Measurements from ENCODE around the gene TIMM13. TPM values are rescaled to one million over a fixed set of nuclear protein-coding genes. Genes with fewer than 3 reads are reported as not detected.

Gene TIMM13
- polyA plus RNA-seq, 1 of the 3 experiments (the other 2 are of a cell fraction): 76.9 TPM

GRCh38 chr19:2441096-2441752, 13.8 kb upstream of the TIMM13 start:
- TF ChIP-seq TEAD4 (IDR thresholded peaks at IDR 0.05; ENCODE audit: borderline replicate concordance, insufficient read depth): no peak
- TF ChIP-seq FOXM1 (IDR thresholded peaks at IDR 0.05; ENCODE audit: low read depth): no peak
- TF ChIP-seq SMC3 (IDR thresholded peaks at IDR 0.05; ENCODE audit: low read depth, low read length): no peak
- TF ChIP-seq GATA2 (CRISPR knock-in tag; IDR thresholded peaks at IDR 0.05): no peak
- no peak for TF ChIP-seq YY1 (IDR thresholded peaks at IDR 0.05; ENCODE audit: low read depth)
- TF ChIP-seq POLR2AphosphoS5 (IDR thresholded peaks at IDR 0.05; ENCODE audit: low read depth, low read length): no peak
- TF ChIP-seq SIN3A (IDR thresholded peaks at IDR 0.05; ENCODE audit: borderline replicate concordance, low read depth, low read length): no peak
- TF ChIP-seq USF1 (IDR thresholded peaks at IDR 0.05; ENCODE audit: borderline replicate concordance, low read depth): no peak
- no peak for TF ChIP-seq JUND (IDR thresholded peaks at IDR 0.05)
- no peak for TF ChIP-seq GABPA (IDR thresholded peaks at IDR 0.05; ENCODE audit: low read depth)
- TF ChIP-seq TCF12 (IDR thresholded peaks at IDR 0.05): no peak
- no peak for TF ChIP-seq RFX5 (IDR thresholded peaks at IDR 0.05; ENCODE audit: low read length)
- TF ChIP-seq TAF1 (IDR thresholded peaks at IDR 0.05; ENCODE audit: borderline replicate concordance, low read depth, low read length): no peak
- Histone ChIP-seq H2AFZ (ENCODE audit: low read depth) (no peak overlapping the region), H3K9me3 (no peaks in the 10 kb centered on the region), H3K4me2 (no peak overlapping the region), H3K27me3 (ENCODE audit: insufficient read depth) (no peaks in the 10 kb centered on the region), H3K27ac (ENCODE audit: low read depth in 2 of 2, low read length in 1 of 2) (no peak overlapping the region), H3K9me2 (no peaks in the 10 kb centered on the region), H3K9ac (no peak overlapping the region), H3K36me3 (replicated peaks in 1 of 2; ENCODE audit: control insufficient read depth in 1 of 2, insufficient read depth in 2 of 2, low read length in 1 of 2) (peaks cover 3 to 29% of the 10 kb centered on the region in 2 experiments), H3K4me1 (ENCODE audit: control insufficient read depth in 1 of 2, insufficient read depth in 2 of 2, low read depth in 1 of 2, low read length in 1 of 2) (no peaks in the 10 kb centered on the region), H4K20me1 (ENCODE audit: insufficient read depth) (peaks cover 35% of the 10 kb centered on the region; the same call in 1 of the 2 replicates), H3K4me3 (ENCODE audit: low read depth in 2 of 2, low read length in 1 of 2) (no peak overlapping the region), H3K79me2 (ENCODE audit: insufficient read depth) (peaks cover 79% of the 10 kb centered on the region), H3F3A (replicated peaks; ENCODE audit: insufficient read depth) (no peaks in the 10 kb centered on the region)
- ChIA-PET POLR2A (no interaction called here), CTCF (interaction anchor here (2.0 to 2.4 kb wide), 2 partner anchors 13 to 170 kb away, joined by 5 to 7 read pairs; no protein-coding TSS in a partner anchor)
- 100% methylated on average over 8 of the region's 26 CpGs for WGBS (ENCODE audit: low lambda C conversion rate)
- no peak for DNase-seq

DNA sequence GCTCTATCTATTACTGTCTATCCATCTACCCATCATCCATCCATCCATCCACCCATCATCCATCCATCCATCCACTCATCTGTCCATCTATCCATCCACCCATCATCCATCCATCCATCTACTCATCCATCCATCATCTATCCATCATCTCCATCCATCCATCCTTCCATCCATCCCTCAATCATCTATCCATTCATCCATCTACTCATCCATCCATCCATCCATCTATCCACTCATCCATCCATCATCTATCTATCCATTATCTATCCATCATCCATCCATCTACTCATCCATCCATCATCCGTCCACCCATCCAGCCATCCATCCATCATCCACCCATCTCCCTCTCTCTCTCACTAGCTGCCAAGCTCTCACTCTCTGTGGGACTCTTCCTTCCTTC, 13.1 kb upstream of the TIMM13 start:
- CTCF ChIA-PET: interaction anchor here (2.4 kb wide), 1 partner anchor 170 kb away, joined by 7 read pairs; no protein-coding TSS in a partner anchor
- H3K36me3 ChIP-seq (replicated peaks in 1 of 2; ENCODE audit: control insufficient read depth in 1 of 2, insufficient read depth in 2 of 2, low read length in 1 of 2): peaks cover 3 to 29% of the 10 kb centered on the region in 2 experiments
- no peak for TF ChIP-seq RFX5 (IDR thresholded peaks at IDR 0.05; ENCODE audit: low read length)
- TF ChIP-seq YY1 (IDR thresholded peaks at IDR 0.05; ENCODE audit: low read depth): no peak
- no peak for TF ChIP-seq USF1 (IDR thresholded peaks at IDR 0.05; ENCODE audit: borderline replicate concordance, low read depth)
- no peak for TF ChIP-seq NRF1 (IDR thresholded peaks at IDR 0.05; ENCODE audit: low read depth, low read length)
- no peak for TF ChIP-seq SMC3 (IDR thresholded peaks at IDR 0.05; ENCODE audit: low read depth, low read length)
- TF ChIP-seq, protein P1, sequence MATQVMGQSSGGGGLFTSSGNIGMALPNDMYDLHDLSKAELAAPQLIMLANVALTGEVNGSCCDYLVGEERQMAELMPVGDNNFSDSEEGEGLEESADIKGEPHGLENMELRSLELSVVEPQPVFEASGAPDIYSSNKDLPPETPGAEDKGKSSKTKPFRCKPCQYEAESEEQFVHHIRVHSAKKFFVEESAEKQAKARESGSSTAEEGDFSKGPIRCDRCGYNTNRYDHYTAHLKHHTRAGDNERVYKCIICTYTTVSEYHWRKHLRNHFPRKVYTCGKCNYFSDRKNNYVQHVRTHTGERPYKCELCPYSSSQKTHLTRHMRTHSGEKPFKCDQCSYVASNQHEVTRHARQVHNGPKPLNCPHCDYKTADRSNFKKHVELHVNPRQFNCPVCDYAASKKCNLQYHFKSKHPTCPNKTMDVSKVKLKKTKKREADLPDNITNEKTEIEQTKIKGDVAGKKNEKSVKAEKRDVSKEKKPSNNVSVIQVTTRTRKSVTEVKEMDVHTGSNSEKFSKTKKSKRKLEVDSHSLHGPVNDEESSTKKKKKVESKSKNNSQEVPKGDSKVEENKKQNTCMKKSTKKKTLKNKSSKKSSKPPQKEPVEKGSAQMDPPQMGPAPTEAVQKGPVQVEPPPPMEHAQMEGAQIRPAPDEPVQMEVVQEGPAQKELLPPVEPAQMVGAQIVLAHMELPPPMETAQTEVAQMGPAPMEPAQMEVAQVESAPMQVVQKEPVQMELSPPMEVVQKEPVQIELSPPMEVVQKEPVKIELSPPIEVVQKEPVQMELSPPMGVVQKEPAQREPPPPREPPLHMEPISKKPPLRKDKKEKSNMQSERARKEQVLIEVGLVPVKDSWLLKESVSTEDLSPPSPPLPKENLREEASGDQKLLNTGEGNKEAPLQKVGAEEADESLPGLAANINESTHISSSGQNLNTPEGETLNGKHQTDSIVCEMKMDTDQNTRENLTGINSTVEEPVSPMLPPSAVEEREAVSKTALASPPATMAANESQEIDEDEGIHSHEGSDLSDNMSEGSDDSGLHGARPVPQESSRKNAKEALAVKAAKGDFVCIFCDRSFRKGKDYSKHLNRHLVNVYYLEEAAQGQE (IDR thresholded peaks at IDR 0.05; ENCODE audit: low read depth, low read length): no peak
- TF ChIP-seq GABPA (IDR thresholded peaks at IDR 0.05; ENCODE audit: low read depth): no peak
- TF ChIP-seq FOSL2 (IDR thresholded peaks at IDR 0.05; ENCODE audit: borderline replicate concordance, low read depth): no peak
- no peak for TF ChIP-seq RCOR1 (IDR thresholded peaks at IDR 0.05; ENCODE audit: low read length)
- TF ChIP-seq, protein P2, sequence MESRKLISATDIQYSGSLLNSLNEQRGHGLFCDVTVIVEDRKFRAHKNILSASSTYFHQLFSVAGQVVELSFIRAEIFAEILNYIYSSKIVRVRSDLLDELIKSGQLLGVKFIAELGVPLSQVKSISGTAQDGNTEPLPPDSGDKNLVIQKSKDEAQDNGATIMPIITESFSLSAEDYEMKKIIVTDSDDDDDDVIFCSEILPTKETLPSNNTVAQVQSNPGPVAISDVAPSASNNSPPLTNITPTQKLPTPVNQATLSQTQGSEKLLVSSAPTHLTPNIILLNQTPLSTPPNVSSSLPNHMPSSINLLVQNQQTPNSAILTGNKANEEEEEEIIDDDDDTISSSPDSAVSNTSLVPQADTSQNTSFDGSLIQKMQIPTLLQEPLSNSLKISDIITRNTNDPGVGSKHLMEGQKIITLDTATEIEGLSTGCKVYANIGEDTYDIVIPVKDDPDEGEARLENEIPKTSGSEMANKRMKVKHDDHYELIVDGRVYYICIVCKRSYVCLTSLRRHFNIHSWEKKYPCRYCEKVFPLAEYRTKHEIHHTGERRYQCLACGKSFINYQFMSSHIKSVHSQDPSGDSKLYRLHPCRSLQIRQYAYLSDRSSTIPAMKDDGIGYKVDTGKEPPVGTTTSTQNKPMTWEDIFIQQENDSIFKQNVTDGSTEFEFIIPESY (IDR thresholded peaks at IDR 0.05; ENCODE audit: borderline replicate concordance, low read depth): no peak
- TF ChIP-seq EZH2phosphoT487 (IDR thresholded peaks at IDR 0.05; ENCODE audit: borderline replicate concordance, low read depth): no peak
- TF ChIP-seq, protein P3, sequence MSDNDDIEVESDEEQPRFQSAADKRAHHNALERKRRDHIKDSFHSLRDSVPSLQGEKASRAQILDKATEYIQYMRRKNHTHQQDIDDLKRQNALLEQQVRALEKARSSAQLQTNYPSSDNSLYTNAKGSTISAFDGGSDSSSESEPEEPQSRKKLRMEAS (IDR thresholded peaks at IDR 0.05; ENCODE audit: low read depth): no peak
- TF ChIP-seq TEAD4 (IDR thresholded peaks at IDR 0.05; ENCODE audit: borderline replicate concordance, insufficient read depth): no peak

More for the DNA sequence above, 13.1 kb upstream of the TIMM13 start:
- POLR2A ChIA-PET: no interaction called here
- Histone ChIP-seq H3K4me3 (ENCODE audit: low read depth in 2 of 2, low read length in 1 of 2) (no peak overlapping the region), H3K9ac (no peak overlapping the region), H3F3A (replicated peaks; ENCODE audit: insufficient read depth) (no peaks in the 10 kb centered on the region), H3K9me3 (no peaks in the 10 kb centered on the region), H3K4me2 (no peak overlapping the region), H4K20me1 (ENCODE audit: insufficient read depth) (peaks cover 34% of the 10 kb centered on the region; the same call in 1 of the 2 replicates), H3K27ac (ENCODE audit: low read depth in 2 of 2, low read length in 1 of 2) (no peak overlapping the region), H2AFZ (ENCODE audit: low read depth) (no peak overlapping the region), H3K9me2 (no peaks in the 10 kb centered on the region), H3K79me2 (ENCODE audit: insufficient read depth) (peaks cover 81% of the 10 kb centered on the region), H3K27me3 (ENCODE audit: insufficient read depth) (no peaks in the 10 kb centered on the region), H3K4me1 (ENCODE audit: control insufficient read depth in 1 of 2, insufficient read depth in 2 of 2, low read depth in 1 of 2, low read length in 1 of 2) (no peaks in the 10 kb centered on the region)
- WGBS (ENCODE audit: low lambda C conversion rate): 97% methylated on average over 1 of the region's 1 CpG
- no peak for DNase-seq

Measured in SK-N-SH (cell line).